HEK293 (cell line): Measurements from ENCODE around the gene FAM168A.

ENCODE experiments used
- CTCF ChIP-seq: fragments of 450-650 bp; formaldehyde crosslinking; IDR thresholded peaks from 2 replicates; pipeline ENCODE4 v1.5.1; 2016; ENCODE audit warnings: missing biosample characterization, missing genetic modification characterization
- KLF1 ChIP-seq: fragments of 450-650 bp; formaldehyde crosslinking; IDR thresholded peaks from 2 replicates; pipeline ENCODE4 v1.5.1; 2016; ENCODE audit warnings: missing biosample characterization, missing genetic modification characterization
- MYNN ChIP-seq: fragments of 450-650 bp; formaldehyde crosslinking; IDR thresholded peaks from 2 replicates; pipeline ENCODE4 v1.5.1; 2016; ENCODE audit warnings: missing biosample characterization, missing genetic modification characterization, borderline replicate concordance
- SCRT2 ChIP-seq: fragments of 450-650 bp; formaldehyde crosslinking; IDR thresholded peaks from 2 replicates; pipeline ENCODE4 v1.5.1; 2016; ENCODE audit warnings: missing biosample characterization, missing genetic modification characterization
- ZFP41 ChIP-seq: fragments of 450-650 bp; formaldehyde crosslinking; IDR thresholded peaks from 2 replicates; pipeline ENCODE4 v1.5.1; 2016; ENCODE audit warnings: missing biosample characterization, missing genetic modification characterization, borderline replicate concordance
- ZNF24 ChIP-seq: fragments of 450-650 bp; formaldehyde crosslinking; IDR thresholded peaks from 2 replicates; pipeline ENCODE4 v1.5.1; 2016; ENCODE audit warnings: missing biosample characterization, missing genetic modification characterization
- ZNF311 ChIP-seq: fragments of 450-650 bp; formaldehyde crosslinking; IDR thresholded peaks from 2 replicates; pipeline ENCODE4 v1.5.1; 2017; ENCODE audit warnings: missing biosample characterization, missing genetic modification characterization, borderline replicate concordance
- ZNF488 ChIP-seq: fragments of 450-650 bp; formaldehyde crosslinking; IDR thresholded peaks from 2 replicates; pipeline ENCODE4 v1.5.1; 2016; ENCODE audit warnings: missing biosample characterization, missing genetic modification characterization
- ZNF837 ChIP-seq: fragments of 450-650 bp; formaldehyde crosslinking; IDR thresholded peaks from 2 replicates; pipeline ENCODE4 v1.5.1; 2016; ENCODE audit warnings: missing biosample characterization, missing genetic modification characterization
- TF ChIP-seq, protein P1 (sequence below): sonication (generic); formaldehyde crosslinking; IDR thresholded peaks from 2 replicates; pipeline ENCODE4 v1.8.1; 2022; ENCODE audit warnings: mild to moderate bottlenecking, moderate library complexity, missing genetic modification reagents

DNA sequence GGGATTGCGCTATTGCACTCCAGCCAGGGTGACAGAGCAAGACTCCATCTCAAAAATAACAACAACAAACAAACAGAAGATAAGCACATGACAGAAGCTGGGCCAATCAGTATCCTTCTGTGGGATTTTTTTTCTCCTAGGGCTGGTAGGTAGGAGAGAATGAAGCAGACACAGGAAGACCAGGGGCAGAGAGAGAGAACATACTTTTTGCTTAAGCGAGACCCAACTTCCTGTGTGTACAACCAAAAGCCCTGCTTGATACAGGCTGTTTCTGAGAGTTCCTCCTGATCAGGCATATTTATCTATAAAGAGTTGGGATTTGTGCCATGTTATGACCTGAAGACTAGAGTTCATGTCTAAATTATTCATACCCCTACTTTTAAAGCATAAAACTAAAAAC is 36.1 kb upstream of the FAM168A start:
- TF ChIP-seq CTCF (tag by site-specific recombination) (no peak), ZNF24 (tag by site-specific recombination) (no peak), ZNF488 (tag by site-specific recombination) (no peak), KLF1 (tag by site-specific recombination) (no peak), ZNF837 (tag by site-specific recombination) (no peak), ZNF311 (no peak), ZFP41 (no peak), SCRT2 (tag by site-specific recombination) (no peak), MYNN (tag by site-specific recombination) (no peak)
- TF ChIP-seq, protein P1, sequence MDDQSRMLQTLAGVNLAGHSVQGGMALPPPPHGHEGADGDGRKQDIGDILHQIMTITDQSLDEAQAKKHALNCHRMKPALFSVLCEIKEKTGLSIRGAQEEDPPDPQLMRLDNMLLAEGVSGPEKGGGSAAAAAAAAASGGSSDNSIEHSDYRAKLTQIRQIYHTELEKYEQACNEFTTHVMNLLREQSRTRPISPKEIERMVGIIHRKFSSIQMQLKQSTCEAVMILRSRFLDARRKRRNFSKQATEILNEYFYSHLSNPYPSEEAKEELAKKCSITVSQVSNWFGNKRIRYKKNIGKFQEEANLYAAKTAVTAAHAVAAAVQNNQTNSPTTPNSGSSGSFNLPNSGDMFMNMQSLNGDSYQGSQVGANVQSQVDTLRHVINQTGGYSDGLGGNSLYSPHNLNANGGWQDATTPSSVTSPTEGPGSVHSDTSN (CRISPR knock-in tag) = no peak
